IPS-20b (cell line): ENCODE measurements around the gene ASIC3.
A peak's percentile ranks its signal among the peaks of the same experiment; 100 is the strongest.

ENCODE experiments used
- H3K27ac ChIP-seq: one replicate; pipeline ENCODE4 v1.5.1; 2013; ENCODE audit warnings: low read length
- H3K27me3 ChIP-seq: 2 replicates; pipeline ENCODE4 v1.6.1; 2013; ENCODE audit warnings: mild to moderate bottlenecking, low read length, inconsistent platforms; ENCODE audit not compliant: insufficient read depth
- H3K36me3 ChIP-seq: 2 replicates; pipeline ENCODE4 v1.6.1; 2013; ENCODE audit warnings: low read depth, mild to moderate bottlenecking, inconsistent platforms, low read length, moderate library complexity; ENCODE audit not compliant: insufficient read depth
- H3K4me1 ChIP-seq: 2 replicates; pipeline ENCODE4 v1.6.1; 2013; ENCODE audit warnings: mild to moderate bottlenecking, control low read depth, inconsistent platforms, low read length, moderate library complexity; ENCODE audit not compliant: insufficient read depth
- H3K4me3 ChIP-seq: 2 replicates; pipeline ENCODE4 v1.5.1; 2013; ENCODE audit warnings: mild to moderate bottlenecking, low read length, inconsistent platforms
- H3K9ac ChIP-seq: 2 replicates; pipeline ENCODE4 v1.6.1; 2013; ENCODE audit warnings: low read depth, mild to moderate bottlenecking, inconsistent platforms, low read length, moderate library complexity
- H3K9me3 ChIP-seq: 2 replicates; pipeline ENCODE4 v1.6.1; 2013; ENCODE audit warnings: mild to moderate bottlenecking, low read depth, low read length, inconsistent platforms; ENCODE audit not compliant: insufficient read depth

The ASIC3 gene

GRCh38 chr7:151078233-151079040, 30.1 kb downstream of the ASIC3 start:
- Histone ChIP-seq H3K9me3 (no peaks in the 10 kb centered on the region), H3K4me3 (no peak overlapping the region), H3K9ac (no peak overlapping the region), H3K4me1 (peaks cover 5% of the 10 kb centered on the region), H3K27ac (no peak overlapping the region), H3K27me3 (no peaks in the 10 kb centered on the region), H3K36me3 (peaks cover 31% of the 10 kb centered on the region)

DNA sequence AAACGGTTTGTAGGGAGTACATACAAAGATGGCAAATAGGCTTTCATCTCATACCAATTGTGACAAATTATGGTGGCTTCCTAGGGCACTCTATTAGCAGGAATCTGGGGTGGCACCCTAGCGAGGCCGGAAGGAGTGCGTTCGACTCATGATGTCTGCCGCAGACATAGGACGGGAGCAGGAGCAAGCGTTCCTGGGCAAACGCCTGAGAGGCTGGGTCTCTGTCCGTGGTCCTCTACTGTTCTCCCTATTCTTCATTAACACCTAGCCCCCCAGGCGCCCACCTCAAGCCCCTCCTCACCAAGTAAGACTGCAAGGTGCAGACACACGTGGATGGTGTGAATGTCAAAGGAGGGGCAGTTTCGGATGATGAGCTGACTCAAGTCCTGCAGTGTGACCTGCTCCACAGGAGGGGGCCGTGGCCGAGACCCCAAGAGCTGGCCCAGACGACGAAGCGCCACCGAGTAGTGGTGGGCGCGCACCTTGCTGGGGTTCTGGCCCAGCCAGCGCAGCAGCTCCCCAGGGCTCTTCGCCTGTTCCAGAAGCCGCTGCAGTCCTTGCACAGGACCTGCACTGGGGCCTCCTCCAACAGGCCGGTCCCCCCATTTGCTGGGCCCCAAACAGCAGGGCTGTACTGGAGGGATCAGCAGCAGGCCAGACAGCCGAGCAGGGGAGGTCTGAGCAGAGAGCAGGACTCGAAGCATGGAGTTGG, 31.0 kb downstream of the ASIC3 start:
- Histone ChIP-seq H3K9me3 (no peaks in the 10 kb centered on the region), H3K4me1 (peaks cover 5% of the 10 kb centered on the region), H3K9ac (peak overlapping the region; percentile 94), H3K4me3 (peak overlapping the region; percentile 84), H3K27me3 (peaks cover 8% of the 10 kb centered on the region), H3K27ac (no peak overlapping the region), H3K36me3 (peaks cover 23% of the 10 kb centered on the region)

- peaks cover 16% of the 10 kb centered on the region for H3K27me3 ChIP-seq
- peaks cover 16% of the 10 kb centered on the region for H3K36me3 ChIP-seq
- peaks cover 8% of the 10 kb centered on the region for H3K4me1 ChIP-seq
- peak overlapping the region; percentile 94 for H3K9ac ChIP-seq
- H3K4me3 ChIP-seq: peak overlapping the region; percentile 84
- no peaks in the 10 kb centered on the region for H3K9me3 ChIP-seq
- H3K27ac ChIP-seq: peak overlapping the region; percentile 71
Observed at GRCh38 chr7:151080067-151080521, 31.8 kb downstream of the ASIC3 start.

DNA sequence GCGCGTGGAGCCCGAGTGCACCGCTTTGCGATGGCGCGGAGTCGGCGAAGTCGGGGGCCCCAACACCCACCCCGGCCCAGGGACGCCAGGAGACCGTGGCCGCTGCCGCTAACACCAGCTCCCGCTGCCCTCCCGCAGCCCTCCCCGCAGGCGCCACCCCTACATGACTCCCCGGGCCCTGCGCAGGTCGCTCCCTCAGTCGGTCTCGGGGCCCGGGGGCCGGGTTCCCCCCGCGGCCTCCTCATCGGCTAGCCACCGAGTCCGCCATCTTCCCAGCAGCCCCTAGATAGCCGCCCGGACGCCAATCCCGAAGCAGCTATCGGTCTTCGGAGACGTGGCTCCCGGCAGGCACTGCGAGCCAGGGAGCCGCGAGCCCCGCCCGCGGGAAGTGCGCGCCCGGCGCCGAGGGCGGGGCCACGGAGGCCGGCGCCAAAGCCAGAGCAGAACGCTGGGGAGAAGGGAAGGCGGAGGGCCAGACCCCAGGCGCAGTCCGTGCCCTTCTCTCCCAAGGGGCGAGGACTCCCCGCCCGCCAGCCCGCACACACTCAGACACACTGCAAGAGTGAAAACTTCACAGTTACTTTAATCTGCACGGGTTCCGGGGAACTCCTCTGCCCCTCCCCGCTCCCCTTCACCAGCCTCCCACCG, 32.3 kb downstream of the ASIC3 start, which contains the start of gene FASTK:
Gene FASTK (minus strand): TSS at position 288 of the 648 bp plus-strand sequence. CDS start 43 bp downstream, at position 245.
- Histone ChIP-seq H3K9ac (peak within 1 kb of the TSS; percentile 94), H3K4me3 (peak within 1 kb of the TSS; percentile 84), H3K27ac (peak within 1 kb of the TSS; percentile 71), H3K36me3 (peaks cover 10% of the 10 kb centered on the region), H3K4me1 (peaks cover 12% of the 10 kb centered on the region), H3K9me3 (no peaks in the 10 kb centered on the region), H3K27me3 (peaks cover 20% of the 10 kb centered on the region)

GRCh38 chr7:151081170-151082101, 33.1 kb downstream of the ASIC3 start:
- peaks cover 3% of the 10 kb centered on the region for H3K36me3 ChIP-seq
- H3K9me3 ChIP-seq: no peaks in the 10 kb centered on the region
- peaks cover 20% of the 10 kb centered on the region for H3K27me3 ChIP-seq
- no peak overlapping the region for H3K27ac ChIP-seq
- peaks cover 12% of the 10 kb centered on the region for H3K4me1 ChIP-seq
- H3K4me3 ChIP-seq: peak overlapping the region; percentile 84
- peak overlapping the region; percentile 94; the same call in 1 of the 2 replicates for H3K9ac ChIP-seq

DNA sequence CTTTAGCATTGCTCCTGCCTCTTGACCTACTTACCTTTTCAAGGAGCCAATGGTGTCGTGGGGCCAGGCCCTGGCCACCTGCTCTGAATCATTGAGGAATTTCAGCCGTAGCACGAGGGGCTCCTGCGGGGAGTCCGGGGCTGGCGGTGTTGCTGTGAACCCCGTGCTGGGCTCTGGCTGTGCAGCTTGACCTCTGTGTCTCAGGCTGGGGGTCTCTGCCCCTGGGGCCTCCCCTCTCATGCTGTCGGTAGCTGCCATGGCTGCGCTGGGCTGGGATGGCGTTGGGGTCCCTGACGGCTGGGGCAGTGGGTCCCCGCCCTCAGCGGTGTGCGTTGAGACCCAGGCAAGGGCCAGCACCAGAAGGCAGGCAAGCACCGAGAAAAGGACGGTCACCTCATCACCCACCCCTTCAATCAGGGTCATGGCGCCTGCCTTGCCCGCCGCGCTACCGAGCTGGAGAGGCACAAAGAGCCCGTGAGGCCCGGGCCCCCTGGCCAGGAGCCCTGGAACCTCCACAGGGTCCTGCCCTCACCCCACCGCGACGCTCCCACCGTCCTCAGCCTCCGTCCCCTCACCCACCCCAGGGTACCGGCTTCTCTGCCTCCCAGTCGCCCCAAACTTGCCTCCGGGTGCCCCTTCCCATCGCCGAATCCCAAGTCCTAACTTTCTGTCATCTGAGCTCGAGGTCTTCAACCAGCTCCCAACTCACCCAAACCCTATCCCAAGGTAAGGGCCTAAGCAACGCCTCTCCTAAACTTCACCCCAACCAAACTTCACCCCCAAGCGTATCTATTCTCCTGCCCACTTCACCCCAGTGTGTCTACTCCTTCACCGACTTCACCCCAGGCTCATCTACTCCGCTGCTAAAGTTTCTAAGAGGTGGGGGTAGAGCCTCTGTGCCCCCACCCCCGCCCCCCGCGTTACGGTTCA, 34.1 kb downstream of the ASIC3 start:
- Histone ChIP-seq H3K4me1 (peaks cover 12% of the 10 kb centered on the region), H3K27ac (no peak overlapping the region), H3K36me3 (no peaks in the 10 kb centered on the region)

GRCh38 chr7:151083071-151083823, 34.9 kb downstream of the ASIC3 start, which contains the start of gene TMUB1:
Gene TMUB1, minus strand, starts transcription at chr7:151083493. Its CDS starts 930 bp downstream, at chr7:151082563.
- H3K27ac ChIP-seq: no peak within 1 kb of the TSS
- H3K27me3 ChIP-seq: peaks cover 34% of the 10 kb centered on the region
- H3K9me3 ChIP-seq: no peaks in the 10 kb centered on the region
- H3K9ac ChIP-seq: peak within 1 kb of the TSS; percentile 70
- H3K36me3 ChIP-seq: no peaks in the 10 kb centered on the region
- H3K4me1 ChIP-seq: peaks cover 18% of the 10 kb centered on the region
- peak within 1 kb of the TSS; percentile 75 for H3K4me3 ChIP-seq

More for the DNA sequence above, 34.1 kb downstream of the ASIC3 start:
- peak overlapping the region; percentile 70 for H3K9ac ChIP-seq
- H3K27me3 ChIP-seq: peaks cover 26% of the 10 kb centered on the region
- peak overlapping the region; percentile 75 for H3K4me3 ChIP-seq
- H3K9me3 ChIP-seq: no peaks in the 10 kb centered on the region

- H3K27me3 ChIP-seq: peaks cover 40% of the 10 kb centered on the region
- no peaks in the 10 kb centered on the region for H3K36me3 ChIP-seq
- H3K4me1 ChIP-seq: peaks cover 21% of the 10 kb centered on the region
- H3K27ac ChIP-seq: no peak overlapping the region
- H3K9ac ChIP-seq: peak overlapping the region; percentile 18; the same call in 1 of the 2 replicates
- no peaks in the 10 kb centered on the region for H3K9me3 ChIP-seq
- peak overlapping the region; percentile 75 for H3K4me3 ChIP-seq
Observed at GRCh38 chr7:151083824-151084160, 35.5 kb downstream of the ASIC3 start.

- Histone ChIP-seq H3K9me3 (no peaks in the 10 kb centered on the region), H3K9ac (peak overlapping the region; percentile 45; the same call in 1 of the 2 replicates), H3K27ac (no peak overlapping the region), H3K4me1 (peaks cover 26% of the 10 kb centered on the region), H3K27me3 (peaks cover 52% of the 10 kb centered on the region), H3K4me3 (peak overlapping the region; percentile 83), H3K36me3 (no peaks in the 10 kb centered on the region)
Observed at GRCh38 chr7:151085329-151085690, 37.0 kb downstream of the ASIC3 start.
